Esophagus squamous epithelium (tissue), 4 donors: ENCODE measurements around the gene ADAMTSL3.

Experiments used
- POLR2A ChIP-seq, 4 donors: fragments of 450-650 bp; IDR thresholded peaks; one replicate each; pipeline ENCODE4 v1.6.1; 2017; ENCODE audit warnings: antibody characterized with exemption in 4 of 4, mild to moderate bottlenecking in 4 of 4, moderate library complexity in 3 of 4
- TF ChIP-seq, protein P1 (sequence below), 6 experiments: fragments of 450-650 bp in 4 of 6; fragments of 200-600 bp in 2 of 6; sonication (generic) in 2 of 6; IDR thresholded peaks; one replicate each; pipeline ENCODE4 v1.5.1; 2016 to 2019; ENCODE audit warnings: antibody characterized with exemption in 6 of 6, mild to moderate bottlenecking in 4 of 6, moderate library complexity in 4 of 6

DNA sequence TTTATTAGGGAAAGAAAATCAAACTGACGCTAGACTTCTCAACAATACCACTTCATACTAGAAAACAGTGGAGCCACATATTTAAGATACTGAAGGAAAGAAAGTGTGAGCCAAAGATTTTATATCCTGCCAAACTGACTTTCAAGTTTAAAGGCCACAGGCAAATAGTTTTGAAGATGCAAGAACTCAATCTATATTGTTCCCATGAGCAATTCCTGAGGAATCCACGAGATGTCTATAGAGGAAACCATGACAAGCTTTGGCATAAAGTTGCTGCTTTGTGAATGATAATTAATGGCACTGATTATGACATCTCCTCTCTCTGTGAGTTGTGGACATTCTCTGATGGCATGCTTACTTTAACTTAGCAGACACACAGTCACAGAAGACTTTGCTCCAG lies 305.6 kb downstream of the ADAMTSL3 start:
- TF ChIP-seq, protein P1, sequence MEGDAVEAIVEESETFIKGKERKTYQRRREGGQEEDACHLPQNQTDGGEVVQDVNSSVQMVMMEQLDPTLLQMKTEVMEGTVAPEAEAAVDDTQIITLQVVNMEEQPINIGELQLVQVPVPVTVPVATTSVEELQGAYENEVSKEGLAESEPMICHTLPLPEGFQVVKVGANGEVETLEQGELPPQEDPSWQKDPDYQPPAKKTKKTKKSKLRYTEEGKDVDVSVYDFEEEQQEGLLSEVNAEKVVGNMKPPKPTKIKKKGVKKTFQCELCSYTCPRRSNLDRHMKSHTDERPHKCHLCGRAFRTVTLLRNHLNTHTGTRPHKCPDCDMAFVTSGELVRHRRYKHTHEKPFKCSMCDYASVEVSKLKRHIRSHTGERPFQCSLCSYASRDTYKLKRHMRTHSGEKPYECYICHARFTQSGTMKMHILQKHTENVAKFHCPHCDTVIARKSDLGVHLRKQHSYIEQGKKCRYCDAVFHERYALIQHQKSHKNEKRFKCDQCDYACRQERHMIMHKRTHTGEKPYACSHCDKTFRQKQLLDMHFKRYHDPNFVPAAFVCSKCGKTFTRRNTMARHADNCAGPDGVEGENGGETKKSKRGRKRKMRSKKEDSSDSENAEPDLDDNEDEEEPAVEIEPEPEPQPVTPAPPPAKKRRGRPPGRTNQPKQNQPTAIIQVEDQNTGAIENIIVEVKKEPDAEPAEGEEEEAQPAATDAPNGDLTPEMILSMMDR (IDR thresholded peaks at IDR 0.05): no peak
- TF ChIP-seq POLR2A (IDR thresholded peaks at IDR 0.05): no peak
